AG04450 (cell line): Measurements from ENCODE around the gene DOCK4. TPM values are rescaled to one million over a fixed set of nuclear protein-coding genes. Genes with fewer than 3 reads are reported as not detected.

Experiments used
- CTCF ChIA-PET: fragments of 300-600, 350-600 bp; formaldehyde crosslinking; extraction: SDS; loops from one replicate; lab custom pipeline; 2022; ENCODE audit warnings: antibody characterized with exemption, inconsistent platforms; lab: Charles Lee
- POLR2A ChIA-PET: fragments of 350-600 bp; formaldehyde crosslinking; extraction: SDS; loops from one replicate; lab custom pipeline; 2021; ENCODE audit warnings: antibody characterized with exemption, inconsistent platforms; lab: Yijun Ruan, JAX
- DNase-seq: peaks from one replicate; pipeline ENCODE4 v3.0.0-alpha.2; 2011; ENCODE audit warnings: low read depth, low spot score
- H3K27ac ChIP-seq: one replicate; pipeline ENCODE4 v1.5.1; 2012; ENCODE audit warnings: low read depth, low read length, control low read depth
- H3K27me3 ChIP-seq: one replicate; pipeline ENCODE4 v1.6.0; 2012; ENCODE audit warnings: low read length; ENCODE audit not compliant: control insufficient read depth, insufficient read depth
- H3K4me3 ChIP-seq: 2 replicates; pipeline ENCODE4 v1.5.1; 2011; ENCODE audit warnings: mild to moderate bottlenecking, low read depth, low read length, control low read depth
- H3K9me3 ChIP-seq: 2 replicates; pipeline ENCODE4 v1.5.1; 2012; ENCODE audit warnings: low read length; ENCODE audit not compliant: control insufficient read depth, insufficient read depth
- polyA plus RNA-seq: library from polyadenylated mRNA; depleted of rRNA; stranded (reverse); fragments of >200 nt; gene quantifications from 2 replicates; pipeline ENCODE4 v1.2.3, GENCODE V29; 2011
- TF ChIP-seq, protein P1 (sequence below): IDR thresholded peaks from 2 replicates; pipeline ENCODE4 v1.5.1; 2011; ENCODE audit warnings: low read depth, low read length, control low read depth, inconsistent platforms

Gene DOCK4
- polyA plus RNA-seq, 1 experiment: 12.6 TPM

DNA sequence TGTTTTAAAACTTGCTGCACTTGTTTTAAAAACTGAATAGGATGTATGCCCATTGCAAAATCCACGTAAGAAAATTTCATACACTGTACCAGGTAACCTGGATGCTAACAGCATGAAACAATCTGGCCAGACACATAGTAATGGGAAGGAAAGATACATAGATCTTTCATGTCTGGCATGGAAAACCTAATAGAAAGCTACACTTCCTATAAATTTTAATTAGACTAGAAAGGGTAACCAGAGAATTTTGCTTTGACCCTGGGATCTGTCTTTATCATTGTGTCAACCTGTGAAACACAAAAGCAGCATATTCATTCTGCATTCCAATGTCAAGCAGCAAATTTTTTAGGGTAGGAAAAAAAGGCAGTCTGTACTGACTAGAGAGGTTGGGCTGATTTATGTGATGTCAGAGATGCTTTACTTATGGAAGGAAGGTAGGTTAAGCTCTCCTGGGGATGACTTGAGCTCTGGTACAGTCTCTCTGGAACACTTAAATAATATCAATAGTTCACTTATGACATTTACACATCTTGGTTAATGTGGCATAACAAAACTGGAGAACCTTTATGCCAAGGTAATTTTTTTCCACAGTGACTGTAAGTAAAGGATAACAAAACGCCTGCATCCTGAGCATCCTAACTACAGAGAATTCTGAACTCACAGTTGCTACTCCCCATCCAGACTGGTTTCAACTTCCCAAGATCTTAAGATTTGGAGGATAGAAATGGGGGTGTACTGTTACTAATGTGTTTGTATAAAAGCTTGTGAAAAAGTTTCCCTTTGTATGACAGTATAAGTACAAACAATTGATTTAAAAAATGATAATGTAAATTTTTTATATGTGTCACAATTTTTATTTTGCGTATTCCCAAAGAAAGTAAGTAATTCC, 44.7 kb downstream of the DOCK4 start:
- H3K4me3 ChIP-seq: no peak overlapping the region

GRCh38 chr7:112160771-112161150, 45.4 kb downstream of the DOCK4 start:
- DNase-seq: no peak
- CTCF ChIA-PET: no interaction called here
- Histone ChIP-seq H3K9me3 (no peaks in the 10 kb centered on the region), H3K27ac (no peak overlapping the region), H3K4me3 (no peak overlapping the region), H3K27me3 (no peaks in the 10 kb centered on the region)
- TF ChIP-seq, protein P1, sequence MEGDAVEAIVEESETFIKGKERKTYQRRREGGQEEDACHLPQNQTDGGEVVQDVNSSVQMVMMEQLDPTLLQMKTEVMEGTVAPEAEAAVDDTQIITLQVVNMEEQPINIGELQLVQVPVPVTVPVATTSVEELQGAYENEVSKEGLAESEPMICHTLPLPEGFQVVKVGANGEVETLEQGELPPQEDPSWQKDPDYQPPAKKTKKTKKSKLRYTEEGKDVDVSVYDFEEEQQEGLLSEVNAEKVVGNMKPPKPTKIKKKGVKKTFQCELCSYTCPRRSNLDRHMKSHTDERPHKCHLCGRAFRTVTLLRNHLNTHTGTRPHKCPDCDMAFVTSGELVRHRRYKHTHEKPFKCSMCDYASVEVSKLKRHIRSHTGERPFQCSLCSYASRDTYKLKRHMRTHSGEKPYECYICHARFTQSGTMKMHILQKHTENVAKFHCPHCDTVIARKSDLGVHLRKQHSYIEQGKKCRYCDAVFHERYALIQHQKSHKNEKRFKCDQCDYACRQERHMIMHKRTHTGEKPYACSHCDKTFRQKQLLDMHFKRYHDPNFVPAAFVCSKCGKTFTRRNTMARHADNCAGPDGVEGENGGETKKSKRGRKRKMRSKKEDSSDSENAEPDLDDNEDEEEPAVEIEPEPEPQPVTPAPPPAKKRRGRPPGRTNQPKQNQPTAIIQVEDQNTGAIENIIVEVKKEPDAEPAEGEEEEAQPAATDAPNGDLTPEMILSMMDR: no peak
- POLR2A ChIA-PET: no interaction called here

More for the DNA sequence above, 44.7 kb downstream of the DOCK4 start:
- no peaks in the 10 kb centered on the region for H3K9me3 ChIP-seq
- ChIA-PET CTCF (no interaction called here), POLR2A (interaction anchor here (0.7 to 1.0 kb wide), 3 partner anchors 12 to 44 kb away, joined by 3 to 4 read pairs (median 3); no protein-coding TSS in a partner anchor)
- H3K27me3 ChIP-seq: no peaks in the 10 kb centered on the region
- TF ChIP-seq, protein P1: no peak
- no peak overlapping the region for H3K27ac ChIP-seq
- DNase-seq: no peak

DNA sequence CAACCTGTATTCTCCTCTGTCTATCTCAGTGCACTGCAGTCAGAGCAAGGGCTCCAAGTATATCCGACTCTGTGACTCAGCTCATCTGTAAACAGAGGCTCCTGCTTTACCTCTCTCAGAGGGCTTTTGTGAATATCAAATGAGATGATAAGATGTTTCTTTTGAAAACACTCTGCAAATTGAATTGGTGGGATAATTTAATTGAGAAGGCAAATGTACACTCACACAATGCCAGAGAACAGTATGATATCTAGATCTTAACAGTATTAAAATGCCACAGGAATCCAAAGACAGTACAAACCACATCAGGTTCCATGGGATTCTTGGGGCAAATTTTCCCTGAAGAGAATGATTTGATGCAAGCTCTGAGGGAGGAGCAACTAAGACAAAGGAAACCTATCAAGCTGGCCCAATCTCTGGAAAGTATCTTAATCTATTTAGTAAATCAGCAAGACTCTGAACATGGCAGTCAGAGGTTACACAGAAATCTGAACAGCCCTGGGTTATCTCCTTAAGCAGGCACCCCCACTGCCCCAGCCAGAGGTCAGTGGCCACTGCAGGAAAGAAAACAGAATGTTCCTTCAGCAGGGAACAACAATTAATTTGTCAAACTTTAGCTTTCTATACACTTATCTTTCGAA, 45.9 kb downstream of the DOCK4 start:
- CTCF ChIA-PET: no interaction called here
- H3K27ac ChIP-seq: no peak overlapping the region
- POLR2A ChIA-PET: no interaction called here
- H3K4me3 ChIP-seq: no peak overlapping the region
- TF ChIP-seq, protein P1: no peak
- no peaks in the 10 kb centered on the region for H3K27me3 ChIP-seq
- DNase-seq: peak; percentile 18
- H3K9me3 ChIP-seq: no peaks in the 10 kb centered on the region

DNA sequence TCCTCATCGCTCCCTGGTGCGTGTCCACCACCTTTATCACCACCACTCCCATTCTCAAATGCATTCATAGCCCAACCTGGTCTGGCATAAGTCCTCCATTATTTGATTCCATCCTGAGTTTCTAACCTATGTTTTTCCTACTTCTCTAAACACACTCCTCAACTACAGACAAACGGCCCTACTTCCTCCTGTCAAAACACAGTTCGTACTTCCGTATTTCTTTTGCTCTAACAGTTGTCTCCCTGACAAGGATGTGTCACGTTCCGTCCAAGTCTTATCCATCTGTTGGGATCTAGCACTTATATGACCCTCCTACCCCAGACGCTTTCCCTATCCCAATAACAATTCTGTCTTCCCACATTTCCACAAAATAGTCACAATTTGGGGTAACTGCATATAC, 46.8 kb downstream of the DOCK4 start:
- POLR2A ChIA-PET: no interaction called here
- CTCF ChIA-PET: no interaction called here
- no peaks in the 10 kb centered on the region for H3K27me3 ChIP-seq
- H3K9me3 ChIP-seq: no peaks in the 10 kb centered on the region
- H3K27ac ChIP-seq: no peak overlapping the region
- TF ChIP-seq, protein P1: no peak
- no peak for DNase-seq
- no peak overlapping the region for H3K4me3 ChIP-seq

- POLR2A ChIA-PET: no interaction called here
- H3K27me3 ChIP-seq: no peaks in the 10 kb centered on the region
- H3K27ac ChIP-seq: no peak overlapping the region
- H3K9me3 ChIP-seq: no peaks in the 10 kb centered on the region
- no peak overlapping the region for H3K4me3 ChIP-seq
- DNase-seq: no peak
- CTCF ChIA-PET: interaction anchor here (0.6 kb wide), 1 partner anchor 418 kb away, joined by 3 read pairs; no protein-coding TSS in a partner anchor
- TF ChIP-seq, protein P1: no peak
These were observed 49.1 kb downstream of the DOCK4 start for GRCh38 chr7:112157072-112157471.
